ENCODE data around the gene IPCEF1.
A peak's percentile ranks its signal among the peaks of the same experiment; 100 is the strongest.
"Not testable (repeated sequence)": the region's sequence is repeated elsewhere in the genome, so short reads cannot be mapped to it uniquely, and the experiment has no call there.

IPCEF1 gene

DNA sequence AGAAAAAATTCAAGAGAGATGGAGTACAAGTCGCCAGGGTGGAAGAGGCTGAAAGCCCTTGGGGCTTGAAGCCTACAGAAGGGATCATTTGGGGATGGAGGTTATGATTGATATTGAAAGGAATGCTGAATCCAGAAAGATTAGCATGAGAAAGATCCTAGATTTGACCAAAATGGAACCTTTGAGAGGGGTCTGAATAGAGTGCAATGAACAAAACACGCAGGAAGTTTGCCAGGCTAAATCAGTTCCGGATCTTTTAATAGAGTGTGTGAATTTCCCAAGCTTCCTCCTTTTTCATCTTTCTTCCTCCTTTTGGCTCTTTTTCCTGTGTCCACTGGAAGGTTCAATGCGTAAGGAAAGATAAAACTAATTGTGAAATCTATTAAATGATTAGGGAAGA lies 15.3 kb downstream of the IPCEF1 start:
- peak overlapping the region in 2 of 11 experiments; percentile 11 to 28; a peak in 2 of 22 replicates for H3K9ac ChIP-seq
- H3K36me3 ChIP-seq = peaks cover 0 to 93% (median 51%) of the 10 kb centered on the region in 11 experiments; a peak in 16 of 22 replicates
- H3K4me1 ChIP-seq = peaks cover 0 to 67% (median 17%) of the 10 kb centered on the region in 10 experiments; a peak in 12 of 20 replicates
- no peak for TF ChIP-seq Cebpa-rat (IDR thresholded peaks at IDR 0.05)
- H3K4me2 ChIP-seq = peak overlapping the region in 6 of 11 experiments; percentile 6 to 94 (median 61); a peak in 11 of 22 replicates
- no peaks in the 10 kb centered on the region for H3K27me3 ChIP-seq
- H3K27ac ChIP-seq = peak overlapping the region in 4 of 11 experiments; percentile 1 to 55 (median 36); a peak in 3 of 22 replicates
- peaks cover 0 to 100% (median 89%) of the 10 kb centered on the region in 11 experiments; a peak in 17 of 22 replicates for H4K20me1 ChIP-seq
- 0 out of 20 replicates have a peak overlapping the region, but pooled peaks of 2 of the 10 experiments have one; percentile 7 to 18 for H3K4me3 ChIP-seq
- peaks cover 5 to 30% (median 11%) of the 10 kb centered on the region in 11 experiments for H3K9me3 ChIP-seq (replicated peaks in 1 of 11)

GRCh38 chr6:154337406-154338005 lies 19.1 kb downstream of the IPCEF1 start:
- Histone ChIP-seq H3K36me3 (peaks cover 0 to 85% (median 41%) of the 10 kb centered on the region in 11 experiments; a peak in 14 of 22 replicates), H3K27me3 (no peaks in the 10 kb centered on the region), H3K9me3 (replicated peaks in 1 of 11) (peaks cover 0 to 14% (median 0%) of the 10 kb centered on the region in 11 experiments; a peak in 6 of 22 replicates), H3K27ac (no peak overlapping the region), H3K4me3 (no peak overlapping the region), H3K4me1 (peaks cover 0 to 61% (median 15%) of the 10 kb centered on the region in 10 experiments; a peak in 12 of 20 replicates), H3K4me2 (peak overlapping the region in 2 of 11 experiments; percentile 1 to 16; a peak in 2 of 22 replicates), H4K20me1 (peaks cover 0 to 100% (median 95%) of the 10 kb centered on the region in 11 experiments; a peak in 18 of 22 replicates), H3K9ac (no peak overlapping the region)
- no peak for TF ChIP-seq Cebpa-rat (IDR thresholded peaks at IDR 0.05)

GRCh38 chr6:154334147-154334546 lies 22.5 kb downstream of the IPCEF1 start:
- H3K4me1 ChIP-seq = peaks cover 0 to 66% (median 0%) of the 10 kb centered on the region in 10 experiments; a peak in 7 of 20 replicates
- H3K4me2 ChIP-seq = peak overlapping the region in 2 of 11 experiments; percentile 19 to 24; a peak in 1 of 22 replicates

GRCh38 chr6:154331750-154332149 lies 24.9 kb downstream of the IPCEF1 start:
- Histone ChIP-seq H3K4me3 (no peak overlapping the region), H3K9me3 (replicated peaks in 1 of 11) (peaks cover 0 to 26% (median 11%) of the 10 kb centered on the region in 11 experiments; a peak in 13 of 22 replicates), H3K4me1 (peaks cover 0 to 68% (median 0%) of the 10 kb centered on the region in 10 experiments; a peak in 6 of 20 replicates), H3K27ac (no peak overlapping the region), H3K4me2 (peak overlapping the region in 2 of 11 experiments; percentile 17 to 42; a peak in 3 of 22 replicates), H3K9ac (no peak overlapping the region), H4K20me1 (peaks cover 0 to 100% (median 96%) of the 10 kb centered on the region in 11 experiments; a peak in 18 of 22 replicates), H3K27me3 (no peaks in the 10 kb centered on the region), H3K36me3 (peaks cover 0 to 85% (median 54%) of the 10 kb centered on the region in 11 experiments; a peak in 14 of 22 replicates)
- TF ChIP-seq Cebpa-rat (IDR thresholded peaks at IDR 0.05) = no peak

More at GRCh38 chr6:154334147-154334546, 22.5 kb downstream of the IPCEF1 start:
- Histone ChIP-seq H3K36me3 (peaks cover 0 to 91% (median 56%) of the 10 kb centered on the region in 11 experiments; a peak in 13 of 22 replicates), H3K9me3 (replicated peaks in 1 of 11) (peaks cover 0 to 26% (median 11%) of the 10 kb centered on the region in 11 experiments; a peak in 13 of 22 replicates), H4K20me1 (peaks cover 0 to 100% (median 95%) of the 10 kb centered on the region in 11 experiments; a peak in 18 of 22 replicates)
- H3K27ac ChIP-seq, H3K4me3 ChIP-seq, H3K27me3 ChIP-seq, H3K9ac ChIP-seq: not testable (repeated sequence)

- Histone ChIP-seq H3K9ac (no peak overlapping the region), H3K4me2 (peak overlapping the region in 1 of 11 experiments; percentile 19; a peak in 1 of 22 replicates), H4K20me1 (peaks cover 0 to 100% (median 94%) of the 10 kb centered on the region in 11 experiments; a peak in 19 of 22 replicates), H3K9me3 (replicated peaks in 1 of 11) (peaks cover 0 to 20% (median 11%) of the 10 kb centered on the region in 11 experiments; a peak in 13 of 22 replicates), H3K27ac (no peak overlapping the region; a peak in 1 of 22 replicates), H3K4me3 (no peak overlapping the region), H3K4me1 (peaks cover 0 to 49% (median 0%) of the 10 kb centered on the region in 10 experiments; a peak in 6 of 20 replicates), H3K27me3 (no peaks in the 10 kb centered on the region), H3K36me3 (peaks cover 0 to 79% (median 37%) of the 10 kb centered on the region in 11 experiments; a peak in 14 of 22 replicates)
- no peak for TF ChIP-seq Cebpa-rat (IDR thresholded peaks at IDR 0.05)
Observed at GRCh38 chr6:154329350-154330170, 27.0 kb downstream of the IPCEF1 start.

DNA sequence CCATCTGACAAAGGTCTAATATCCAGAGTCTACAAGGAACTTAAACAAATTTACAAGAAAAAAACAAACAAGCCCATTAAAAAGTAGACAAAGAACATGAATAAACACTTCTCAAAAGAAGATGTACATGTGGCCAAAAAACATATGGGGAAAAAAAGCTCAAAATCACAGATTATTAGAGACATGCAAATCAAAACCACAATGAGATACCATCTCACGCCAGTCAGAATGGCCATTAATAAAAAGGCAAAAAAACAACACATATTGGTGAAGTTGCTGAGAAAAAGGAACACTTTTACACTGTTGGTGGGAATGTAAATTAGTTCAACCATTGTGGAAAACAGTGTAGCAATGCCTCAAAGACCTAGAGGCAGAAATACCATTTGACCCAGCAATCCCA lies 29.3 kb downstream of the IPCEF1 start:
- not testable (repeated sequence) for H3K27me3 ChIP-seq, H3K4me3 ChIP-seq, H3K9ac ChIP-seq, H3K27ac ChIP-seq
- H4K20me1 ChIP-seq = peaks cover 0 to 100% (median 96%) of the 10 kb centered on the region in 11 experiments; a peak in 19 of 22 replicates
- 0 out of 22 replicates have a peak overlapping the region, but pooled peaks of 1 of the 11 experiments have one; percentile 6 for H3K4me2 ChIP-seq
- H3K36me3 ChIP-seq = peaks cover 0 to 85% (median 36%) of the 10 kb centered on the region in 11 experiments; a peak in 14 of 22 replicates
- H3K9me3 ChIP-seq (replicated peaks in 1 of 11) = peaks cover 0 to 11% (median 9%) of the 10 kb centered on the region in 11 experiments; a peak in 12 of 22 replicates
- H3K4me1 ChIP-seq = peaks cover 0 to 46% (median 0%) of the 10 kb centered on the region in 10 experiments; a peak in 6 of 20 replicates

DNA sequence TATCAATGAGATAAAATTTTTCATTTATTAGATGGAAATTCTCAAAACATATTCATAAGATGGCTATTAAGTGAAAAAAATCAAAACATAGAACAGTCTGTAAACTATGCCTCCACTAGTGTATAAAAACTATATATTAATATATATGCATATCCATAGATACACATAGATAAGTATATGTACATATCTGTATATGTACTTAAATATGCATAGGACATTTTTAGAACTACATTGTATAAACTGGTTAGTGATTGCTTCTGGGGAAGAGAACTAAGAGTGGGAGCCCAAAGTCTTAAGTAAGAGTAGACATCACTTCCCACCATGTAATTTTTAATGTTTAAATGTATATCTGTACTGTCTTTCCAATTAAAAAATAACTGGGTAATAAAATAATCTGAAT lies 31.5 kb downstream of the IPCEF1 start:
- Histone ChIP-seq H3K4me1 (peaks cover 0 to 32% (median 0%) of the 10 kb centered on the region in 10 experiments; a peak in 5 of 20 replicates), H3K9me3 (replicated peaks in 1 of 11) (no peaks in the 10 kb centered on the region; a peak in 1 of 22 replicates)

GRCh38 chr6:154320181-154320580 lies 36.4 kb downstream of the IPCEF1 start:
- Histone ChIP-seq H3K4me1 (peaks cover 0 to 26% (median 6%) of the 10 kb centered on the region in 10 experiments; a peak in 7 of 20 replicates), H3K4me2 (no peak overlapping the region), H3K9me3 (replicated peaks in 1 of 11) (no peaks in the 10 kb centered on the region; a peak in 1 of 22 replicates), H3K9ac (no peak overlapping the region), H3K27me3 (no peaks in the 10 kb centered on the region), H3K36me3 (peaks cover 0 to 77% (median 32%) of the 10 kb centered on the region in 11 experiments; a peak in 14 of 22 replicates), H4K20me1 (peaks cover 0 to 100% (median 94%) of the 10 kb centered on the region in 11 experiments; a peak in 17 of 22 replicates), H3K27ac (no peak overlapping the region), H3K4me3 (no peak overlapping the region)
- no peak for TF ChIP-seq Cebpa-rat (IDR thresholded peaks at IDR 0.05)

More for the DNA sequence above, 31.5 kb downstream of the IPCEF1 start:
- H3K27ac ChIP-seq = no peak overlapping the region
- no peak overlapping the region for H3K4me3 ChIP-seq
- peaks cover 0 to 100% (median 96%) of the 10 kb centered on the region in 11 experiments; a peak in 19 of 22 replicates for H4K20me1 ChIP-seq
- peaks cover 0 to 83% (median 16%) of the 10 kb centered on the region in 11 experiments; a peak in 14 of 22 replicates for H3K36me3 ChIP-seq
- H3K4me2 ChIP-seq = no peak overlapping the region
- no peak overlapping the region for H3K9ac ChIP-seq
- no peak for TF ChIP-seq Cebpa-rat (IDR thresholded peaks at IDR 0.05)
- no peaks in the 10 kb centered on the region for H3K27me3 ChIP-seq
